Colonic mucosa (tissue), 4 donors: ENCODE results near the gene IL1RAP. TPM values are rescaled to one million over a fixed set of nuclear protein-coding genes. Genes with fewer than 3 reads are reported as not detected.

Experiments used
- DNase-seq: peaks from one replicate; pipeline ENCODE4 v3.0.0-alpha.2; 2020
- H3K27ac ChIP-seq: fragments of 200-600 bp; one replicate; pipeline ENCODE4 v1.8.0; 2021
- H3K27me3 ChIP-seq: fragments of 200-600 bp; one replicate; pipeline ENCODE4 v1.8.0; 2021
- H3K36me3 ChIP-seq: fragments of 200-600 bp; one replicate; pipeline ENCODE4 v1.8.0; 2021
- H3K4me1 ChIP-seq: fragments of 200-600 bp; one replicate; pipeline ENCODE4 v1.8.0; 2021; ENCODE audit warnings: mild to moderate bottlenecking
- H3K4me3 ChIP-seq: fragments of 200-600 bp; one replicate; pipeline ENCODE4 v1.8.0; 2021
- H3K9ac ChIP-seq, 2 donors: one replicate each; pipeline ENCODE4 v1.7.0; 2013; ENCODE audit warnings: control low read depth in 2 of 2, low read depth in 2 of 2, low read length in 2 of 2
- H3K9me3 ChIP-seq: fragments of 200-600 bp; one replicate; pipeline ENCODE4 v1.8.0; 2021
- CTCF ChIP-seq: fragments of 200-600 bp; IDR thresholded peaks from one replicate; pipeline ENCODE4 v1.8.0; 2022; ENCODE audit warnings: antibody characterized with exemption, mild to moderate bottlenecking
- intact Hi-C: fragments of 100-400 bp; cut with DNase I; formaldehyde crosslinking; loops from one replicate; pipeline ENCODE4 v1.14.1; 2022
- total RNA-seq, 2 donors: library from RNA; stranded (reverse); fragmentation: NEBNext Ultra II Directional in 1 of 2; extraction: Animal tissue kit (Norgen Biotek cat#: 25700) in 1 of 2; gene quantifications; one replicate each; pipeline ENCODE4 v1.2.1, GENCODE V29; 2021
- donor health status: healthy.
- donor health status: DM: no; HTN: no; CAD: no.
- donor health status: DM: no; HTN: no; CAD: no.

The IL1RAP gene
- total RNA-seq, 2 donors from 2014 or later, result 3.9 to 5.0 TPM

- no peaks in the 10 kb centered on the region for H3K4me1 ChIP-seq
- H3K27ac ChIP-seq, result no peak overlapping the region
- H3K9me3 ChIP-seq, result no peaks in the 10 kb centered on the region
- intact Hi-C loops, result no loop called here
- DNase-seq, result no peak
- H3K27me3 ChIP-seq, result no peaks in the 10 kb centered on the region
- no peaks in the 10 kb centered on the region for H3K36me3 ChIP-seq
- no peak for TF ChIP-seq CTCF
- H3K9ac ChIP-seq, result no peak overlapping the region
- H3K4me3 ChIP-seq, result no peak overlapping the region
Observed at GRCh38 chr3:190595179-190595795, 81.4 kb downstream of the IL1RAP start.

GRCh38 chr3:190595807-190596206 is 81.9 kb downstream of the IL1RAP start:
- intact Hi-C loops, result no loop called here
- Histone ChIP-seq H3K9me3 (no peaks in the 10 kb centered on the region), H3K27me3 (no peaks in the 10 kb centered on the region), H3K36me3 (no peaks in the 10 kb centered on the region), H3K4me3 (no peak overlapping the region), H3K9ac (no peak overlapping the region), H3K27ac (no peak overlapping the region), H3K4me1 (no peaks in the 10 kb centered on the region)
- no peak for TF ChIP-seq CTCF
- no peak for DNase-seq

- Histone ChIP-seq H3K27me3 (no peaks in the 10 kb centered on the region), H3K9ac (no peak overlapping the region), H3K4me3 (no peak overlapping the region), H3K9me3 (no peaks in the 10 kb centered on the region), H3K36me3 (no peaks in the 10 kb centered on the region), H3K27ac (no peak overlapping the region), H3K4me1 (no peaks in the 10 kb centered on the region)
- no peak for DNase-seq
- intact Hi-C loops, result no loop called here
- no peak for TF ChIP-seq CTCF
Observed at GRCh38 chr3:190596349-190597285, 82.7 kb downstream of the IL1RAP start.

DNA sequence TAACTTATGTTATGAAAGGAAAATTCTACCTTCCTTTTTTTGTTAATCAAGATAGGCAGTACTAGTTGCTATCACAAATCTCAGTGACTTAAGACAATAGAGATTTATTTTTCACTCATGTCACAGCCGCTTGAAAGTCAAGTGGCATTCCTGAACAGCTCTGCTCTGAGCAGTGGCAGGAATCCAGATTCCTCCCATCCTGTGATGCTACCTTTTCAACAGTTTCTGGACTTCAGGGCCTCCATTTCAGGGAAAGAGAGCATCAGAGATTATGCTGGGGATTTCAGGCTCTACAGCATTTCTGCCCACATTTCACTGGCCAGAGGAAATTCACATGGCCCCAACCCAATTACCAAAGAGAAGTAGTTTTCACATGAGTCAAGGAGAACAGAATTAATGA is 83.4 kb downstream of the IL1RAP start:
- no peak for TF ChIP-seq CTCF
- Histone ChIP-seq H3K4me1 (no peaks in the 10 kb centered on the region), H3K27ac (no peak overlapping the region), H3K36me3 (no peaks in the 10 kb centered on the region), H3K4me3 (no peak overlapping the region), H3K9me3 (no peaks in the 10 kb centered on the region), H3K27me3 (no peaks in the 10 kb centered on the region), H3K9ac (no peak overlapping the region)
- DNase-seq, result no peak
- intact Hi-C loops, result no loop called here

DNA sequence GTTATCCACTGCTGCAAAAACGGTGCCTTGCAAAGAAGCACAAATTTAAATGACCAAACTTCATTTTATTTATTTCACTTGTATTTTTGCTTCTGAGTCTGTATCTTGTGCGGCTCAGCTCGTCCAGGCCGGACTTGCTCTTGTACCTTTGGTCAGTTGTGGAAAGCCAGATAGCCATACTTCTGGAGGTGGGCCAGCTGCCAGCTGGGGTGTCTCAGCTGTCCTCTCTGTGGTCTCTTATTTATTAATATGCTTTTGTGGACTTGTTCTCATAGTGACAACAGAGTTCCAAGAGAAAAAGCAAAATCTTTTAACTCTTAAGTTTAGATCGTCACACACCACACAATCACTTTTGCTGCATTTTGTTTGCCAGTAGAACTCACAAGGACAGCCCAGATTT is 87.7 kb downstream of the IL1RAP start:
- Histone ChIP-seq H3K27me3 (no peaks in the 10 kb centered on the region), H3K9me3 (no peaks in the 10 kb centered on the region), H3K36me3 (no peaks in the 10 kb centered on the region), H3K4me1 (no peaks in the 10 kb centered on the region), H3K27ac (no peak overlapping the region), H3K9ac (no peak overlapping the region), H3K4me3 (no peak overlapping the region)
- intact Hi-C loops, result no loop called here
- TF ChIP-seq CTCF, result no peak
- DNase-seq, result no peak
